WTC11 (cell line): ENCODE data around the gene ITGA11. TPM values are rescaled to one million over a fixed set of nuclear protein-coding genes. Genes with fewer than 3 reads are reported as not detected.

ENCODE experiments used
- ATAC-seq: fragments of 200-7000 bp; cut with Tn5 transposase; 2 replicates; pipeline ENCODE4 v1.10.0; 2021; ENCODE audit warnings: mild to moderate bottlenecking, moderate library complexity
- CTCF ChIA-PET: fragments of 300-600 bp; sonication (Branson Sonifier 250); formaldehyde crosslinking; loops from one replicate; lab custom pipeline; 2021; ENCODE audit warnings: antibody characterized with exemption; lab: Charles Lee
- POLR2A ChIA-PET: fragments of 350-600 bp; sonication (Branson Sonifier 250); formaldehyde crosslinking; loops from one replicate; lab custom pipeline; 2021; ENCODE audit warnings: antibody characterized with exemption; lab: Charles Lee
- DNase-seq: peaks from one replicate; pipeline ENCODE4 v3.0.0; 2021; ENCODE audit warnings: low spot score
- H3K27ac Mint-ChIP-seq: 2 replicates; pipeline ENCODE4 v1.8.0; 2021; ENCODE audit warnings: mixed read lengths
- H3K27me3 Mint-ChIP-seq: 2 replicates; pipeline ENCODE4 v1.8.0; 2021; ENCODE audit warnings: low read depth, mild to moderate bottlenecking, moderate library complexity, mixed read lengths
- H3K36me3 Mint-ChIP-seq: 2 replicates; pipeline ENCODE4 v1.8.0; 2021; ENCODE audit warnings: mixed read lengths
- H3K4me1 Mint-ChIP-seq: 2 replicates; pipeline ENCODE4 v1.8.0; 2022; ENCODE audit warnings: mixed read lengths
- H3K4me3 Mint-ChIP-seq: 2 replicates; pipeline ENCODE4 v1.8.0; 2021; ENCODE audit warnings: mild to moderate bottlenecking, moderate library complexity, mixed read lengths
- H3K9me3 Mint-ChIP-seq: 2 replicates; pipeline ENCODE4 v1.8.0; 2021; ENCODE audit warnings: mixed read lengths
- AR ChIP-seq: fragments of 250-450 bp; sonication (Bioruptor Pico); IDR thresholded peaks from 2 replicates; pipeline ENCODE4 v1.9.0; 2021; ENCODE audit warnings: mild to moderate bottlenecking
- ARID4B ChIP-seq: sonication (generic); formaldehyde crosslinking; IDR thresholded peaks from 2 replicates; pipeline ENCODE4 v1.8.0; 2023; ENCODE audit warnings: missing genetic modification reagents, mild to moderate bottlenecking, borderline replicate concordance
- CREB1 ChIP-seq: sonication (generic); formaldehyde crosslinking; IDR thresholded peaks from 2 replicates; pipeline ENCODE4 v1.8.0; 2023; ENCODE audit warnings: mild to moderate bottlenecking, missing genetic modification reagents
- ERG ChIP-seq: fragments of 250-450 bp; sonication (Bioruptor Pico); IDR thresholded peaks from 2 replicates; pipeline ENCODE4 v1.8.0; 2021; ENCODE audit warnings: mild to moderate bottlenecking
- ESRRA ChIP-seq: sonication (generic); formaldehyde crosslinking; IDR thresholded peaks from 2 replicates; pipeline ENCODE4 v1.8.1; 2022; ENCODE audit warnings: mild to moderate bottlenecking, missing genetic modification reagents, borderline replicate concordance
- GABPB1 ChIP-seq: sonication (generic); formaldehyde crosslinking; IDR thresholded peaks from 2 replicates; pipeline ENCODE4 v1.8.1; 2023; ENCODE audit warnings: mild to moderate bottlenecking, missing genetic modification reagents
- IRF2 ChIP-seq: sonication (generic); formaldehyde crosslinking; IDR thresholded peaks from 2 replicates; pipeline ENCODE4 v1.8.0; 2022; ENCODE audit warnings: low read depth, missing genetic modification reagents, borderline replicate concordance
- MLX ChIP-seq: sonication (generic); formaldehyde crosslinking; IDR thresholded peaks from 2 replicates; pipeline ENCODE4 v1.8.1; 2023; ENCODE audit warnings: mild to moderate bottlenecking, missing genetic modification reagents, moderate library complexity
- NFE2L1 ChIP-seq: sonication (generic); formaldehyde crosslinking; IDR thresholded peaks from 2 replicates; pipeline ENCODE4 v1.8.1; 2023; ENCODE audit warnings: missing genetic modification reagents
- SOX15 ChIP-seq: fragments of 250-450 bp; sonication (Bioruptor Pico); IDR thresholded peaks from 2 replicates; pipeline ENCODE4 v1.9.0; 2021; ENCODE audit warnings: mild to moderate bottlenecking
- TP53 ChIP-seq: sonication (generic); formaldehyde crosslinking; IDR thresholded peaks from 2 replicates; pipeline ENCODE4 v1.8.1; 2023; ENCODE audit warnings: mild to moderate bottlenecking, missing genetic modification reagents
- USF2 ChIP-seq: sonication (generic); formaldehyde crosslinking; IDR thresholded peaks from 2 replicates; pipeline ENCODE4 v1.8.1; 2023; ENCODE audit warnings: mild to moderate bottlenecking, missing genetic modification reagents, moderate library complexity
- ZMAT4 ChIP-seq: fragments of 250-450 bp; sonication (Bioruptor Pico); IDR thresholded peaks from 2 replicates; pipeline ENCODE4 v1.9.0; 2021; ENCODE audit warnings: mild to moderate bottlenecking
- ZSCAN18 ChIP-seq: fragments of 250-450 bp; sonication (Bioruptor Pico); IDR thresholded peaks from 2 replicates; pipeline ENCODE4 v2.1.2; 2022; ENCODE audit warnings: mild to moderate bottlenecking, moderate library complexity
- total RNA-seq: library from RNA; stranded (reverse); gene quantifications from 3 replicates; pipeline ENCODE4 v1.2.3, GENCODE V29; 2021

The ITGA11 gene
- total RNA-seq, 1 experiment from 2014 or later, result 0.15 TPM

GRCh38 chr15:68471541-68471940 is 39.6 kb upstream of the ITGA11 start:
- no peak for ATAC-seq
- CTCF ChIA-PET, result interaction anchor here (1.8 kb wide), 1 partner anchor 68 kb away, joined by 5 read pairs; no protein-coding TSS in a partner anchor

More at GRCh38 chr15:68471541-68471940, 39.6 kb upstream of the ITGA11 start:
- DNase-seq, result no peak
- H3K4me3 Mint-ChIP-seq, result no peak overlapping the region
- no peaks in the 10 kb centered on the region for H3K36me3 Mint-ChIP-seq
- POLR2A ChIA-PET, result no interaction called here
- H3K27ac Mint-ChIP-seq, result no peak overlapping the region
- H3K27me3 Mint-ChIP-seq, result no peaks in the 10 kb centered on the region
- peaks cover 9% of the 10 kb centered on the region; the same call in 1 of the 2 replicates for H3K9me3 Mint-ChIP-seq
- H3K4me1 Mint-ChIP-seq, result no peaks in the 10 kb centered on the region
- no peak for TF ChIP-seq GABPB1 (CRISPR knock-in tag)
- no peak for TF ChIP-seq USF2 (CRISPR knock-in tag)
- no peak for TF ChIP-seq AR (CRISPR knock-in tag)
- no peak for TF ChIP-seq ARID4B
- TF ChIP-seq SOX15 (CRISPR knock-in tag), result no peak
- no peak for TF ChIP-seq CREB1
- TF ChIP-seq ZMAT4, result no peak
- no peak for TF ChIP-seq ZSCAN18 (CRISPR knock-in tag)
- TF ChIP-seq NFE2L1 (CRISPR knock-in tag), result no peak
- no peak for TF ChIP-seq ERG
- TF ChIP-seq TP53 (CRISPR knock-in tag), result no peak
- no peak for TF ChIP-seq MLX (CRISPR knock-in tag)
- no peak for TF ChIP-seq IRF2
- TF ChIP-seq ESRRA (CRISPR knock-in tag), result no peak
